Vagina (tissue), 2 donors: ENCODE data around the gene COQ2. TPM values are rescaled to one million over a fixed set of nuclear protein-coding genes. Genes with fewer than 3 reads are reported as not detected.
"Not testable (repeated sequence)": the region's sequence is repeated elsewhere in the genome, so short reads cannot be mapped to it uniquely, and the experiment has no call there.

ENCODE experiments used
- DNase-seq, 2 donors: peaks; one replicate each; pipeline ENCODE4 v3.0.0-alpha.2; 2017; ENCODE audit errors: extremely low spot score in 2 of 2
- H3K27ac ChIP-seq: fragments of 200-600 bp; sonication (generic); one replicate; pipeline ENCODE4 v1.5.1; 2019
- H3K27me3 ChIP-seq: fragments of 200-600 bp; sonication (generic); one replicate; pipeline ENCODE4 v1.5.1; 2019
- H3K36me3 ChIP-seq, 2 donors: fragments of 200-600 bp; sonication (generic); one replicate each; pipeline ENCODE4 v1.5.1; 2017 to 2019
- H3K4me1 ChIP-seq: fragments of 200-600 bp; sonication (generic); one replicate; pipeline ENCODE4 v1.5.1; 2019
- H3K4me3 ChIP-seq, 2 donors: fragments of 200-600 bp; sonication (generic); 1 replicate in 1 of 2; 2 replicates in 1 of 2; pipeline ENCODE4 v1.5.1; 2016 to 2019
- H3K9me3 ChIP-seq: fragments of 200-600 bp; sonication (generic); one replicate; pipeline ENCODE4 v1.5.1; 2019
- POLR2A ChIP-seq, 2 donors: fragments of 450-650 bp; IDR thresholded peaks; one replicate each; pipeline ENCODE4 v1.6.1; 2017; ENCODE audit warnings: antibody characterized with exemption in 2 of 2, mild to moderate bottlenecking in 2 of 2, moderate library complexity in 2 of 2
- POLR2AphosphoS5 ChIP-seq, 2 donors: sonication (generic); formaldehyde crosslinking; IDR thresholded peaks; one replicate each; pipeline ENCODE4 v1.9.0; 2017; ENCODE audit warnings: antibody characterized with exemption in 2 of 2, mild to moderate bottlenecking in 2 of 2, low read depth in 1 of 2; ENCODE audit not compliant: insufficient read depth in 1 of 2
- intact Hi-C: fragments of 100-400 bp; cut with DNase I; formaldehyde crosslinking; loops from one replicate; pipeline ENCODE4 v1.15.1; 2023
- total RNA-seq: library from RNA; depleted of rRNA; stranded (reverse); fragments of >200 nt; gene quantifications from one replicate; pipeline ENCODE4 v1.2.3, GENCODE V29; 2016
- TF ChIP-seq, protein P1 (sequence below), 3 experiments: fragments of 450-650 bp in 2 of 3; fragments of 200-600 bp in 1 of 3; sonication (generic) in 1 of 3; IDR thresholded peaks; one replicate each; pipeline ENCODE4 v1.5.1; 2017 to 2019; ENCODE audit warnings: antibody characterized with exemption in 3 of 3, mild to moderate bottlenecking in 2 of 3, moderate library complexity in 2 of 3

The COQ2 gene
- total RNA-seq, 1 donor from 2014 or later: 4.2 TPM

DNA sequence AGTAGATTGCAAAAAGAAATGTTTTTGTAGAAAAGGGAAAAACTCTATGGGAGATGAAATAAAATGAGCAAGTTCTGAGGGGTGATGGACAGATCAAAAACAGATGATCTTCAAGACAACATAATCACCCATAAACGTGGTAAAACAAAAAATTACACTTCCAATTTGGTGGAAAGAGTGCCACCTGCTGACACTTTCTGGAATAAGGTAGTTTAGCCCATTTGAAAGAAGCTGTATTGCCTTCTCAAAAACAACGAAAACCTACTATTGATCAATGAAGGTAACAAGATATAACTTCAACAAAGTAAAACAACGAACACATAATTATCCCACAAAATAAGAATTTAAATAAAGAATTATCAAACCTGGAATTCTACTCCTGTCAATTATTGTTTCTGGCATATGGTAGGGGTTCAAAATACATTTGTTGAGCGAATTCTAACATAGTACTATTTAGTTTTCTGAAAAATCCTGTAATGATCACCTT is 2.5 kb downstream of the COQ2 start:
- Histone ChIP-seq H3K36me3 (no peaks in the 10 kb centered on the region), H3K4me3 (no peak overlapping the region), H3K27me3 (no peaks in the 10 kb centered on the region), H3K9me3 (no peaks in the 10 kb centered on the region), H3K4me1 (peaks cover 28% of the 10 kb centered on the region), H3K27ac (no peak overlapping the region)
- intact Hi-C loops: no loop called here
- DNase-seq: no peak
- TF ChIP-seq, protein P1, sequence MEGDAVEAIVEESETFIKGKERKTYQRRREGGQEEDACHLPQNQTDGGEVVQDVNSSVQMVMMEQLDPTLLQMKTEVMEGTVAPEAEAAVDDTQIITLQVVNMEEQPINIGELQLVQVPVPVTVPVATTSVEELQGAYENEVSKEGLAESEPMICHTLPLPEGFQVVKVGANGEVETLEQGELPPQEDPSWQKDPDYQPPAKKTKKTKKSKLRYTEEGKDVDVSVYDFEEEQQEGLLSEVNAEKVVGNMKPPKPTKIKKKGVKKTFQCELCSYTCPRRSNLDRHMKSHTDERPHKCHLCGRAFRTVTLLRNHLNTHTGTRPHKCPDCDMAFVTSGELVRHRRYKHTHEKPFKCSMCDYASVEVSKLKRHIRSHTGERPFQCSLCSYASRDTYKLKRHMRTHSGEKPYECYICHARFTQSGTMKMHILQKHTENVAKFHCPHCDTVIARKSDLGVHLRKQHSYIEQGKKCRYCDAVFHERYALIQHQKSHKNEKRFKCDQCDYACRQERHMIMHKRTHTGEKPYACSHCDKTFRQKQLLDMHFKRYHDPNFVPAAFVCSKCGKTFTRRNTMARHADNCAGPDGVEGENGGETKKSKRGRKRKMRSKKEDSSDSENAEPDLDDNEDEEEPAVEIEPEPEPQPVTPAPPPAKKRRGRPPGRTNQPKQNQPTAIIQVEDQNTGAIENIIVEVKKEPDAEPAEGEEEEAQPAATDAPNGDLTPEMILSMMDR (IDR thresholded peaks at IDR 0.05): peak in 2 of 3 experiments; percentile 42 to 47
- no peak for TF ChIP-seq POLR2AphosphoS5 (IDR thresholded peaks at IDR 0.05; ENCODE audit: insufficient read depth in 1 of 2, low read depth in 1 of 2)

DNA sequence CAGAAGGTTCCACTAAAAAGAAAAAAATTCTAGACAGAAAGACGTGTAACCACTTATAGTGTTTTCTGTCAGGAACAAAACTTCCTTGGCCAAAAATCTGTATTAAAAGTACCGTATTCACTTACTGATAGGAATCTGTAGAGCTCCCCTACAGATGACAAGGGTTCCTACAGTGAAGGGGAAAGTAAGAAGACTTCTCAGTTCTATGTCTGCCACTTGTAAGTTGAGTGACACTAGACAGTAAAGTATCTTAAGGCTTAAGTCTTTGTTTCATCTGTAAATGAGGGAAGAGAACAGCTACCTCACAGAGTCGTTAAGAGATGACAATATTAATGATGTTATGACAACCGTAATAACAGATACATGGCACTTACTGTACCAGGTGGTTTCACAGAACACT is 3.3 kb downstream of the COQ2 start:
- H3K27me3 ChIP-seq: no peaks in the 10 kb centered on the region
- no peak overlapping the region for H3K27ac ChIP-seq
- H3K36me3 ChIP-seq: no peaks in the 10 kb centered on the region
- H3K4me3 ChIP-seq: no peak overlapping the region
- no peaks in the 10 kb centered on the region for H3K9me3 ChIP-seq
- H3K4me1 ChIP-seq: peaks cover 28% of the 10 kb centered on the region
- no peak for TF ChIP-seq POLR2AphosphoS5 (IDR thresholded peaks at IDR 0.05; ENCODE audit: insufficient read depth in 1 of 2, low read depth in 1 of 2)
- TF ChIP-seq, protein P1 (IDR thresholded peaks at IDR 0.05): no peak
- TF ChIP-seq POLR2A (IDR thresholded peaks at IDR 0.05): no peak
- intact Hi-C loops: no loop called here
- no peak for DNase-seq

DNA sequence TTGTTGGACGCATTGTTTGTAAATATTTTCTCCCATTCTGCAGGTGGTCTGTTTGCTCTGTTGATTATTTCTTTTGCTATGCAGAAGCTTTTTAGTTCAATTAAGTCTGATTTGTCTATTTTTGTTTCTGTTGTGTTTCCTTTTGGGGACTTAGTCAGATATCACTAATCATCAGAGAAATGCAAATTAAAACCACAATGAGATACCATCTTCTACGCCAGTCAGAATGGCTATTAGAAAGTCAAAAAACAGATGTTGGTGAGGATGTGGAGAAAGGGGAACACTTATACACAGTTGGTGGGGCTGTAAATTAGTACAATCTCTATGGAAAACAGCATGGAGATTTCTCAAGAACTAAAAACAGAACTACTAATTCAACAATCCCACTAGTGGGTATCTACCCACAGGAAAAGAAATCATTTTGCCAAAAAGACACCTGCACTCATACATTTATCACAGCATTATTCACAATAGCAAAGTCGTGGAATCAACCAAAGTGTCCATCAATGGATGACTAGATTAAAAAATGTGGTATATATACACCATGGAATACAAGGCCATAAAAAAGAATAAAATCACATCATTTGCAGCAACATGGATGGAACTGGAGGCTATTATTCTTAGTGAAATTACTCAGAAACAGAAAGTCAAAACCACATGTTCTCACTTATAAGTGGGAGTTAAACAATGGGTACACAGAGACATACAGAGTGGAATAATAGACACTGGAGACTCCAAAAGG is 8.1 kb downstream of the COQ2 start:
- no peak overlapping the region for H3K4me3 ChIP-seq
- intact Hi-C loops: no loop called here
- no peaks in the 10 kb centered on the region for H3K27me3 ChIP-seq
- H3K36me3 ChIP-seq: peaks cover 0 to 3% of the 10 kb centered on the region in 2 donors
- H3K4me1 ChIP-seq: peaks cover under 1% of the 10 kb centered on the region
- no peaks in the 10 kb centered on the region for H3K9me3 ChIP-seq
- no peak for TF ChIP-seq POLR2AphosphoS5 (IDR thresholded peaks at IDR 0.05; ENCODE audit: insufficient read depth in 1 of 2, low read depth in 1 of 2)
- TF ChIP-seq POLR2A (IDR thresholded peaks at IDR 0.05): no peak
- TF ChIP-seq, protein P1 (IDR thresholded peaks at IDR 0.05): no peak
- no peak for DNase-seq
- no peak overlapping the region for H3K27ac ChIP-seq

DNA sequence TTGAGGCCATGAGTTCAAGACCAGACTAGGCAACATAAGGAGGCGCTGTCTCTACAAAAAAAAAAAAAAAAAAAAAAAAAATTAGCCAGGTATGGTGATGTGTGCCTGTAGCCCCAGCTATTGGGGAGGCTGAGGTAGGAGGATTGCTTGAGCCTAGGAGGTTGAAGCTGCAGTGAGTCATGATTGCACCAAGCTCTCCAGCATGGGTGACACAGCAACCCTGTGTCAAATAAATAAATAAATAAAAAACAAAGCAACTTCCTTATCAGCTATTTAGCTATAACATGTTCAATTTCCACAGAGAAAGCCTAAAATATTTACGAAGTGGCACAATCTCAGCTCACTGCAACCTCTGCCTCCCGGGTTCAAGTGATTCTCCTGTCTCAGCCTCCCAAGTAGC is 10.7 kb downstream of the COQ2 start:
- intact Hi-C loops, H3K27me3 ChIP-seq, DNase-seq, H3K27ac ChIP-seq, H3K4me3 ChIP-seq, H3K4me1 ChIP-seq, H3K9me3 ChIP-seq, H3K36me3 ChIP-seq: not testable (repeated sequence)

DNA sequence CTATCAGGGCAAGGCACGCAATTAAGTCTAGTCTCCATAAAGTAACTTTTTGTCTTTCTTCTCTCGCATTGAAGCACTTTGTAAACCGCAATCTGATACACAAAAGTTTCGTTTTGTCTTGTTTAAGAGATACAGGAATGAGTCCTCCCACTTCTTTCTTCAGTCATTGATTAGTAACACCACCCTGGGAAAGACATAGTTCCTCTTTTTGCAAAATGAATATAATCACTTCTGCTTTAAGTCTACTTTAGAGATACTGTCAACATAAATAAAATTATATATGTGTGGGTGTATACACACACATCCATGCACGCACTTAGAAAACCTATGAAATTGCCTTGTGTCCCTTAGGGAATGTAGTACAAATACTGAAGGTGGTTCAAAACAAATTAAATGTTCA is 11.7 kb downstream of the COQ2 start:
- H3K36me3 ChIP-seq: peaks cover 0 to 8% of the 10 kb centered on the region in 2 donors

More for the DNA sequence above, 11.7 kb downstream of the COQ2 start:
- no peak for TF ChIP-seq POLR2AphosphoS5 (IDR thresholded peaks at IDR 0.05; ENCODE audit: insufficient read depth in 1 of 2, low read depth in 1 of 2)
- TF ChIP-seq, protein P1 (IDR thresholded peaks at IDR 0.05): no peak
- H3K4me1 ChIP-seq: no peaks in the 10 kb centered on the region
- no peak for DNase-seq
- no peaks in the 10 kb centered on the region for H3K27me3 ChIP-seq
- intact Hi-C loops: no loop called here
- H3K27ac ChIP-seq: no peak overlapping the region
- no peak overlapping the region for H3K4me3 ChIP-seq
- H3K9me3 ChIP-seq: no peaks in the 10 kb centered on the region
